Fibroblast of lung (primary cell): ENCODE data around the gene CCDC141.

Experiments
- CTCF ChIP-seq, 2 donors: IDR thresholded peaks in 1 of 2; conservative IDR thresholded peaks in 1 of 2; 1 replicate in 1 of 2; 2 replicates in 1 of 2; pipeline ENCODE4 v1.5.1; 2011 to 2012; ENCODE audit warnings: low read length in 2 of 2, control low read depth in 1 of 2, inconsistent platforms in 1 of 2, low read depth in 1 of 2, mild to moderate bottlenecking in 1 of 2
- EZH2 ChIP-seq: IDR thresholded peaks from 2 replicates; pipeline ENCODE4 v1.5.1; 2012; ENCODE audit warnings: low read length, control low read depth, mild to moderate bottlenecking; ENCODE audit errors: missing control alignments

DNA sequence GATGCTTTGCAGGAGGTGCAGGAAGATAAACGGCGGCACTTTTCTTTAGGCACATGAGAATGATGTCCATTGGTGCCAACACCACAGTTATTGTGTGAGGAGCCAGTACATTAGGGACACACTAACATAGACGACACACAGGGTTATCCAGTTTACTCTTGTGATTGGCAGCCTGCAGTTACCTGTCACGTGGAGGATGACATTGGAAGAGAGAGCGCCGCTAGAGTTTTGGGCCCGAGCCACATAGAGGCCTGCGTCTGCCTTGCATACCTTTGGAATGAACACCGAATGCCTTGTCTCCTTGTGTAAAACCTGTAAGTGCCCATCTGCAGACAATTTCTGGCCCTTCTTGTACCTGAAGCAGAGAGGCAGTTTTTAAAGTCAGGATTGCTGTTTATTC is 215.9 kb downstream of the CCDC141 start:
- no peak for TF ChIP-seq CTCF (conservative IDR thresholded peaks at IDR 0.05 in 1 of 2, IDR thresholded peaks at IDR 0.05 in 1 of 2; ENCODE audit: low read depth in 1 of 2, low read length in 2 of 2)
- TF ChIP-seq EZH2 = no peak
